Cardiac septum (tissue), 1 donor: Measurements from ENCODE around the gene EPHA2. TPM values are rescaled to one million over a fixed set of nuclear protein-coding genes. Genes with fewer than 3 reads are reported as not detected.
"Not testable (repeated sequence)": the region's sequence is repeated elsewhere in the genome, so short reads cannot be mapped to it uniquely, and the experiment has no call there.

Experiments used
- DNase-seq: peaks from one replicate; pipeline ENCODE4 v3.0.0-alpha.2; 2020; ENCODE audit warnings: low spot score
- intact Hi-C: fragments of 100-400 bp; cut with DNase I; formaldehyde crosslinking; loops from one replicate; pipeline ENCODE4 v1.14.0; 2022
- long read RNA-seq: library from polyadenylated mRNA; unstranded; transcript quantifications from one replicate; pipeline ENCODE4 v2.0.0, GENCODE V29; 2021
- total RNA-seq: library from RNA; stranded (reverse); fragmentation: NEBNext Ultra II Directional; extraction: Animal tissue kit (Norgen Biotek cat#: 25700); gene quantifications from one replicate; pipeline ENCODE4 v1.2.1, GENCODE V29; 2021
- donor health status: DM: no; HTN: no; CAD: no.

Gene EPHA2
- total RNA-seq: 26.1 TPM
- long read RNA-seq, partial matches to known transcripts: 17 of 29 reads
- long read RNA-seq, other reads (novel, unspliced or antisense): 9 of 29 reads

DNA sequence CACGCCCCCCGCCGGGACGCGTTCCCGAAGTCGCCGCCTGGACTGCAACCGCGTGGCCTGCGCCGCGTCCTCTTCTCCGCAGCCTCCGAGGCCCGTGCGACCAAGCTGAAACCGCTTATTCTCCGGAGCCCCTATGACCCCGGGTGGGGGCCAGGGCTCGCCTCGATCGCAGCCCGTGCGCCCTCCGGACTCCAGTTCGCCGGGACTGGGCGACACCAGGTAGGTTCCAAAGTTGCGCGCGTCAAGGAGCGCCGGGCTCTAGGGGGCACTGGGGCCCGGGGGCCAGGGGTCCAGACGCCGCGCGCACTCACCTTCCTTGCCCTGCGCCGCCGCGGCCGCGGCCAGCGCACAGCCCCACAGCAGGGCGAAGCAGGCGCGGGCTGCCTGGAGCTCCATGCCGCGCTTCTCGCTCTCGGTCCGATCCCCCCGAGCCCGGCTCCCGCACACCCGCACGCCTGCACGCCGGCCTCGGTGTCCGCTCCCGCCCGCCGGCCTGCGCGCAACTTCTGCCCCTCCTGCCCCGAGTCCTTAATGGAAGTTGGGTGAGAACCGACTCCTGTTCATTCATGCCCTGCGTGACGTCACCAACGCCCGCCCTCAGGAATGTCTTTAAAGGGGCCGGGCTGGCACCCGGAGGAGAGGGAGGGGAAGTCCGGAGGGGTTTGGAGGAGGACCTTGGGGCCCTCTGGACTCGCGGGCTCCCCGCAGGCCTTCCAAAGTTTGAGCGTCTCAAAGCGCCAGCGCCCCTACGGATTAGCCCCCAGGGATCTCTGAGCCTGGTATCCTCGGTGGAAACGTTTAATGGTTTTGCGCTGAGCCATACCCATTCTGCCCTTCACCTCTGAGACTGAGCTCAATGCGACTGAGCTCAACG is at the start of gene EPHA2:
Gene EPHA2, minus strand, starts transcription at position 533 of the 874 bp plus-strand sequence. Its CDS starts 137 bp downstream, at position 396.
- intact Hi-C loops: loop anchor here (2.0 kb wide), 2 partner anchors 27 to 73 kb away; no protein-coding TSS in a partner anchor
- peak; percentile 95 for DNase-seq

DNA sequence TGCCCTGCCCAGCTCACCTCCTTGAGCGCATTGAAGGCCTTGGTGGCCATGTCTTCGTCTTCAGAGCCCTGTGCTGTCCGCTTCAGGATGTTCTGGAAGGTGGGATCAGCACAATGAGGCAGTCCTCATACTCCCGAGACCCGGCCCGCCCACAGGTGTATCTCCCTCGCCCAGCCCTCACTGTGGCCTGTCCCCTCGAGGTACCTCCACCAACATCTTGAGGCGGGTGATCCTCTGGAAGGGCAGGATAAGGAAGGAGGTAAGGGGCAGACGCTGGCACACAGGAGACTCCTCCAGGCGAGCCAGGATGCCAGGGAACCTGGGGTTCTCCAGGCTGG is 49.4 kb upstream of the EPHA2 start:
- intact Hi-C loops: no loop called here
- no peak for DNase-seq

GRCh38 chr1:16204634-16205333 is 48.9 kb upstream of the EPHA2 start:
- intact Hi-C loops: loop anchor here (5.0 kb wide), 1 partner anchor 158 kb away; no protein-coding TSS in a partner anchor
- no peak for DNase-seq

DNA sequence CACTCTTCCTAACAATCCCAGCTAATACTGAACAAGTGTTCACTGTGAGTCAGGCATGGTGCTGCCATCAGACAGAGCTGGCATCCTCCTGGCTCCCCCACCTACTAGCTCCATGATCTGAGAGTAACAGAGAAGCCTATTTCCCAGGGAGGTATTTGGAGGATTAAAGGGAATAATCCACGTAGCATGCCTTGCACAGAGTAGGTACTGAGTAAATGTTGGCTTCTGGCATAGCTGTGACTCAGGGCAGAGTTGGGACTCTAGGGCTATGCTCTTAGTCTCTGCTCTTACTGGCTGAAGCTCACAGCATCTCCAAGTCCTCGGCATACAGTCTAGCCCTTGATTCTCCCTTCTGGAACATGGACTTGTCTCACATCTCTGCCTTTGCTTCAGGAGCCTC is 48.3 kb upstream of the EPHA2 start:
- DNase-seq: no peak
- intact Hi-C loops: loop anchor here (5.0 kb wide), 1 partner anchor 158 kb away; no protein-coding TSS in a partner anchor

DNA sequence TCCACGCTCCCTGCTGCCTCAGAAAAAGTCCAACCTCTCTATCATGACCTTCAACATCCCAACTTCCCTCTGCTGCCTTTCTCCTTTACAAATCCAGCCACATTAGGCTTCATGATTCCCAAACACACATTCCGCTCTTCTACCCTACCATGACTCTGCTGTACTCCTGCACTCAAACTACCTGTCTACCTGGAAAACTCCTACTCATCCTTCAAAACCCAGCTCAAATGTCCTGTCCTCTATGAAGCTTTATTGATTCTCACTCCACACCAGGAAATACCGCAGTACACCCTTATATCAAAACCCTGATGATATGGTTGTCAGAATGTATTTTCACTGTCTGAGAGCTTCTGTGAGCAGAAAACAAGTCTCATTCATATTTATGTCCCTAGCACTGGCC is 47.7 kb upstream of the EPHA2 start:
- intact Hi-C loops: loop anchor here (5.0 kb wide), 1 partner anchor 159 kb away; no protein-coding TSS in a partner anchor
- no peak for DNase-seq

GRCh38 chr1:16202281-16203210 is 46.7 kb upstream of the EPHA2 start:
- intact Hi-C loops: loop anchor here (5.0 kb wide), 1 partner anchor 160 kb away; no protein-coding TSS in a partner anchor

GRCh38 chr1:16199700-16200099 is 43.8 kb upstream of the EPHA2 start:
- no peak for DNase-seq
- intact Hi-C loops: loop anchor here (5.0 kb wide), 1 partner anchor 163 kb away; no protein-coding TSS in a partner anchor

More at GRCh38 chr1:16202281-16203210, 46.7 kb upstream of the EPHA2 start:
- DNase-seq: no peak

GRCh38 chr1:16199157-16199501 is 43.3 kb upstream of the EPHA2 start:
- intact Hi-C loops: no loop called here
- no peak for DNase-seq

- intact Hi-C loops: no loop called here
- DNase-seq: no peak
Observed at GRCh38 chr1:16198444-16199156, 42.7 kb upstream of the EPHA2 start.

DNA sequence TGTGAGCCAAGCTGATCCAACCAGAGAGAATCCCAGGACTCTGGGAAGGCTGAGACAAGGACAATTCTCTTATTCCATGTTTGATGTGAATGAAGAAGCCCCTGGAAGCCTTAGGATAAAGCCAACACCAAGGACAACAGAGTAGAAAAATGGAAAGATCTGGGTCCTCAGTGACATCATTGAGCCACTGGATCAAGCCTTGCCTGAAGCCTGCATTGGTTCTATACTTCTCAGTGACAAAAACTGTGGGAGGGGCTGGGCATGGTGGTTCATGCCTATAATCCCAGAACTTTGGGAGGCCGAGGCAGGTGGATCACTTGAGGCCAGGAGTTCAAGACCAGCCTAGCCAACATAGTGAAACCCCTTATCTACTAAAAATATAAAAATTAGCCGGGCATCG is 41.0 kb upstream of the EPHA2 start:
- intact Hi-C loops: no loop called here
- no peak for DNase-seq

GRCh38 chr1:16196139-16196538 is 40.3 kb upstream of the EPHA2 start:
- DNase-seq, intact Hi-C loops: not testable (repeated sequence)

DNA sequence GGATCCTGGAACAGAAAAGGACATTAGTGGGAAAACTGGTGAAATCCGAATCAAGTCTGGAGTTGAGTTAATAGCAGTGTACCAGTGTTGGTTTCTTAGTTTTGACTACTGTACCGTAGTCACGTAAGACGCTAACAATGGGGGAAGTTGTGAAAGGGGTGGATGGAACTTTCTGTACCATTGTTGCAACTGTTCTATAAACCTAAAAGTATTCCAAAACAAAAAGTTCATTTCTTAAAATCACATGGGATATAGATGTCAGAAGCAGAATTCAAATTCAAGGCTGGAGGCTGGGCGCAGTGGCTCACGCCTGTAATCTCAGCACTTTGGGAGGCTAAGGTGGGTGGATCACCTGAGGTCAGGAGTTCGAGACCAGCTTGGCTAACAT is 39.6 kb upstream of the EPHA2 start:
- no peak for DNase-seq
- intact Hi-C loops: no loop called here

- no peak for DNase-seq
- intact Hi-C loops: no loop called here
Observed at GRCh38 chr1:16191916-16192546, 36.2 kb upstream of the EPHA2 start.

GRCh38 chr1:16191309-16191708 is 35.4 kb upstream of the EPHA2 start:
- DNase-seq: no peak
- intact Hi-C loops: no loop called here

DNA sequence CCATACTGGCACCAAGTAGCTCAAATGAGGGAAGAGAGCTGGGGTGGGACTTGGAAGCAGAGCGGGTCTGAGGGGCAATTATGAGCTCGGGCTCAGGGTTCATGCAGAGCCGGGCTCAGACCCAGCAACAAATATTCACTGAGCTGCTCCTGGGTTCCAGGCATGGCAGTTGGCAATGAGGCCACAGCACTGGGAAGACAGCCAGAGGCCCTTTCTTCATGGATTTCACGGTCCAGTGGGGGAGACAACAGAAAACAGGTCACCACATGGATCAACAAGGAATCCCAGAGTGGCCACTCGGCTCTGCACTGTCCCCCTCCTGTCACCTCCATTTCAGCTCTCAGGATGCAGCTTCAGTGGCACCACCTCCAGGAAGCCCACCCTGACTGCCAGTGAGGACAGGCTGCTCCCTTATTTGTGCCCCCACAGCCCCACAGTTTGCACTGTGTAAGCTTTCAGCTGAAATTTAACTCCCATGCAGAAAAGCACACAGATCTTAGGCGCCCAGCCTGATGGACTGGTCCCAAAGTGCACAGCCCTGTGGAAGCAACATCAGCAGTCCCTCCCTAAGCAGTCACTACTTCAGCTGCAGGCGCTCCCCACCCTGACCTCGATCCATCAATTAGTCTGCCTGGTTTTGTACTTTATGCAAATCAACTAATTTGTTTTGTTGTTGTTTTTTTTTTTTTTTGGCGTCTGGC is 34.2 kb upstream of the EPHA2 start:
- no peak for DNase-seq
- intact Hi-C loops: loop anchor here (5.0 kb wide), 1 partner anchor 52 kb away; no protein-coding TSS in a partner anchor

DNA sequence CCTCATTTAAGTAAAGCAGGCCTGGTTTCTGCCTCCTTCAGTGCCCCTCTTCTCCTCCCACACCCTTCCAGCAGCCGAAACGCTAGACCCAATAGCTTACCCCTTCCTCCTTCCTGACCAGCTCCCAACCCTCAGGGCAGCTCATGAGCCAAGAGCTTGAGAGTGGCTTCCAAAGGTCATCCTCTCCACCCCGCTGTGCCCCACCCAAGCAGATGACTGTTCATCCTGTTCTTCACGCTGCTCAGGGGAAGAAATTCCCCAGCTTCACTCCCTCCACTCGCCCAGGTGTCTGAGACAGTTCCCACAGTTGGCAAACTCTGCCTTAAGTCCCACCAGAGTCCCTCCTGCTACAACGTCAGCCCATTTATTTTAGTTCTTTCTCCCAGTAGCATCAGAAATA is 33.1 kb upstream of the EPHA2 start:
- intact Hi-C loops: loop anchor here (5.0 kb wide), 1 partner anchor 53 kb away; no protein-coding TSS in a partner anchor

DNA sequence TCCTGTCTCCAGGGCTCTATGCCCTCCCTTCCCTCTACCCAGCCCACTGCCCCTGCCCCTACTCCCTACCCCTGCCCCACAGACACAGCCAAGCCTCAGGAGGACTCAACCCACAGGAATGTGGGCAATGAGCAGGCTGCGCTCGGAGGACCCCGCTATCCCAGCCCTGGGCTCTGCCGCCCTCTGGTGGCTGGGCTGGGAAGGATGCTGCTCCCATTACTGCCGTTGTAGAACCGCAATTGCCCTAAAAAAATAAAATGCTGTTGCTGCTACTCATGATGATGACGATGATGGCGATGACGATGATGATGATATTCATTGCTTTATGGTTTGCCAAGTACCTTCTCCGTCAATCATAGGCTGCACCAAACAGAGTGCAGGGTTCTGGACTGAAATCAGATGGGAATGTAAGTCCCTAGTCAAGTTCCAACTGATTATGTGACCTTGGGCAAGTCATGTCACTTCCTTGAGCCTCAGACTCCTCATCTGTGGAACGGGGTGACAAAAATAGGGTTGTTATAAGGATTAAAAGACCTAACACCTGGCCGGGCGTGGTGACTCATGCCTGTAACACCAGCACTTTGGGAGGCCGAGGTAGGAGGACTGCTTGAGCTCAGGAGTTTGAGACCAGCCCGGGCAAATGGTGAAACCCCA is 32.0 kb upstream of the EPHA2 start:
- intact Hi-C loops: loop anchor here (1.0 to 5.0 kb wide), 3 partner anchors 54 to 109 kb away; no protein-coding TSS in a partner anchor
- DNase-seq: no peak

More for the DNA sequence above, 33.1 kb upstream of the EPHA2 start:
- DNase-seq: no peak
